ENCODE measurements around the gene HNRNPU. TPM values are rescaled to one million over a fixed set of nuclear protein-coding genes. Genes with fewer than 3 reads are reported as not detected.

HNRNPU gene
- total and polyA plus RNA-seq, 2 experiments from 2014 or later: 422 to 687 TPM

DNA sequence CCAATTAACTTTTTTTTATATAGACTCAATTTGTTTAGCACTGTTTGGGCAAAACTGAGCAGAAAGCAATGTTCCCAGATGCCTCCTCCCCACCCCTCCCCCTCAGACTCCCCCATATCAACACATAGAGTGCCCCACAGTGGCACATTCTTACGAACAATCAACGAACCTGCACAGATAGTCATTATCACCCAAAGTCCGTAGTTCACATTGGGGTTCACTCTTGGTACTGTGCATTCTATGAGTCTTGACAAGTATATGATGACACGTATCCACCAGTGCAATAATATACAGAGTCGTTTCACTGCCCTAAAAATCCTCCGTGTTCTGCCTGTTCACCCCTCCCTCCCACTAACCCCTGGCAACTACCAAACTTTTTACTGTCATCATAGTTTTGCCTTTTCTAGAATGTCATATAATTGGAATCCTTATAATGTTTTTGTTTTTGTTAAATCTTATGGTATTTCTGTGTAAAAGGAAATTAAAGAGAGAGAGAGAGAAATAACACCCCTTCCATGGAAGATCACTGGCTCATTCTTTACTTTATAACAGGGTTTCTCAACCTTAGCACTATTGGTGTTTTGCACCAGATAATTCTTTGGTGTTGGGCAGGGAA lies 37.2 kb upstream of the HNRNPU start (continued):
- TF ChIP-seq, protein P1, sequence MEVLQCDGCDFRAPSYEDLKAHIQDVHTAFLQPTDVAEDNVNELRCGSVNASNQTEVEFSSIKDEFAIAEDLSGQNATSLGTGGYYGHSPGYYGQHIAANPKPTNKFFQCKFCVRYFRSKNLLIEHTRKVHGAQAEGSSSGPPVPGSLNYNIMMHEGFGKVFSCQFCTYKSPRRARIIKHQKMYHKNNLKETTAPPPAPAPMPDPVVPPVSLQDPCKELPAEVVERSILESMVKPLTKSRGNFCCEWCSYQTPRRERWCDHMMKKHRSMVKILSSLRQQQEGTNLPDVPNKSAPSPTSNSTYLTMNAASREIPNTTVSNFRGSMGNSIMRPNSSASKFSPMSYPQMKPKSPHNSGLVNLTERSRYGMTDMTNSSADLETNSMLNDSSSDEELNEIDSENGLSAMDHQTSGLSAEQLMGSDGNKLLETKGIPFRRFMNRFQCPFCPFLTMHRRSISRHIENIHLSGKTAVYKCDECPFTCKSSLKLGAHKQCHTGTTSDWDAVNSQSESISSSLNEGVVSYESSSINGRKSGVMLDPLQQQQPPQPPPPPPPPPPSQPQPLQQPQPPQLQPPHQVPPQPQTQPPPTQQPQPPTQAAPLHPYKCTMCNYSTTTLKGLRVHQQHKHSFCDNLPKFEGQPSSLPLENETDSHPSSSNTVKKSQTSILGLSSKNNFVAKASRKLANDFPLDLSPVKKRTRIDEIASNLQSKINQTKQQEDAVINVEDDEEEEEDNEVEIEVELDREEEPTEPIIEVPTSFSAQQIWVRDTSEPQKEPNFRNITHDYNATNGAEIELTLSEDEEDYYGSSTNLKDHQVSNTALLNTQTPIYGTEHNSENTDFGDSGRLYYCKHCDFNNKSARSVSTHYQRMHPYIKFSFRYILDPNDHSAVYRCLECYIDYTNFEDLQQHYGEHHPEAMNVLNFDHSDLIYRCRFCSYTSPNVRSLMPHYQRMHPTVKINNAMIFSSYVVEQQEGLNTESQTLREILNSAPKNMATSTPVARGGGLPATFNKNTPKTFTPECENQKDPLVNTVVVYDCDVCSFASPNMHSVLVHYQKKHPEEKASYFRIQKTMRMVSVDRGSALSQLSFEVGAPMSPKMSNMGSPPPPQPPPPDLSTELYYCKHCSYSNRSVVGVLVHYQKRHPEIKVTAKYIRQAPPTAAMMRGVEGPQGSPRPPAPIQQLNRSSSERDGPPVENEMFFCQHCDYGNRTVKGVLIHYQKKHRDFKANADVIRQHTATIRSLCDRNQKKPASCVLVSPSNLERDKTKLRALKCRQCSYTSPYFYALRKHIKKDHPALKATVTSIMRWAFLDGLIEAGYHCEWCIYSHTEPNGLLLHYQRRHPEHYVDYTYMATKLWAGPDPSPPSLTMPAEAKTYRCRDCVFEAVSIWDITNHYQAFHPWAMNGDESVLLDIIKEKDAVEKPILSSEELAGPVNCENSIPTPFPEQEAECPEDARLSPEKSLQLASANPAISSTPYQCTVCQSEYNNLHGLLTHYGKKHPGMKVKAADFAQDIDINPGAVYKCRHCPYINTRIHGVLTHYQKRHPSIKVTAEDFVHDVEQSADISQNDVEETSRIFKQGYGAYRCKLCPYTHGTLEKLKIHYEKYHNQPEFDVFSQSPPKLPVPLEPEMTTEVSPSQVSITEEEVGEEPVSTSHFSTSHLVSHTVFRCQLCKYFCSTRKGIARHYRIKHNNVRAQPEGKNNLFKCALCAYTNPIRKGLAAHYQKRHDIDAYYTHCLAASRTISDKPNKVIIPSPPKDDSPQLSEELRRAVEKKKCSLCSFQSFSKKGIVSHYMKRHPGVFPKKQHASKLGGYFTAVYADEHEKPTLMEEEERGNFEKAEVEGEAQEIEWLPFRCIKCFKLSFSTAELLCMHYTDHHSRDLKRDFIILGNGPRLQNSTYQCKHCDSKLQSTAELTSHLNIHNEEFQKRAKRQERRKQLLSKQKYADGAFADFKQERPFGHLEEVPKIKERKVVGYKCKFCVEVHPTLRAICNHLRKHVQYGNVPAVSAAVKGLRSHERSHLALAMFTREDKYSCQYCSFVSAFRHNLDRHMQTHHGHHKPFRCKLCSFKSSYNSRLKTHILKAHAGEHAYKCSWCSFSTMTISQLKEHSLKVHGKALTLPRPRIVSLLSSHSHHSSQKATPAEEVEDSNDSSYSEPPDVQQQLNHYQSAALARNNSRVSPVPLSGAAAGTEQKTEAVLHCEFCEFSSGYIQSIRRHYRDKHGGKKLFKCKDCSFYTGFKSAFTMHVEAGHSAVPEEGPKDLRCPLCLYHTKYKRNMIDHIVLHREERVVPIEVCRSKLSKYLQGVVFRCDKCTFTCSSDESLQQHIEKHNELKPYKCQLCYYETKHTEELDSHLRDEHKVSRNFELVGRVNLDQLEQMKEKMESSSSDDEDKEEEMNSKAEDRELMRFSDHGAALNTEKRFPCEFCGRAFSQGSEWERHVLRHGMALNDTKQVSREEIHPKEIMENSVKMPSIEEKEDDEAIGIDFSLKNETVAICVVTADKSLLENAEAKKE (CRISPR knock-in tag; IDR thresholded peaks at IDR 0.05): no peak

DNA sequence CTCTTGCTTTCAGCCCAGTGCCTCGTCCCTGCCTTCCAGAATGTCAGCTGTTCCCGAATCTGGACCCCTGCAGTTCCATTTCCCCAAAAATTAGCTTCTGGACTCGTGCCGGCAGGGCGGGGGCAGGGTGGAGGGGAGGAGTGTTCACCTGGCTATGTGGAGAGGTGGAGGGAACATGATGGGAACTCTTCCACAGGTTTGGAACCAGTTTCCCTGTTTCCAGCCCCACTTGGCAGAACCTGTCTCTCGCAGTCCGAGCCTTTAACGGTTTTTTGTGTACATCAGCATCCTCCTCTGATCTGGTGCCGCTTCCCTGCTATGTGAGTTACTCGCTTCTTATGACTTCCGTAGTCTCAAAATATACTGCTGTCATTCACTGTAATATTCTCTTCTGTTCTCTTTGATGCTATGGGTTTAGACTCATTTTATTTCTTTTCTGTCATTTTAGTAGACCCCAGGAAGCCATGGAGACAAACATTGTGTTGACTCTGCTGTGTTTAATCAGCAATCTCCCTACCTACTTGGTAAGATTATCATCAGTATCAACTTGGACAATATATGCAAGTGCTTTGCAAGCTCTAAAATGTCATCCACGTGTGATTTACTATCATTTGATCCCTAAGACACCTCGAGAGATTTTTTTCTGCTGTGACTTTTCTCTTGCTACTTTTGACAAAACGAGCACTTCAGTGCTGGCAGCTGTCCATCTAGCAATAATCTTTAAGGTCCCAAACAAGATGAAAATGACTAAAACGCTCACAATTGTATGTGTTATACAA lies 33.3 kb upstream of the HNRNPU start:
- Histone ChIP-seq H3K4me3 (no peak overlapping the region), H3K9me2 (ENCODE audit: insufficient read depth) (no peaks in the 10 kb centered on the region), H3K79me2 (replicated peaks; ENCODE audit: insufficient read depth) (no peaks in the 10 kb centered on the region), H4K20me1 (replicated peaks; ENCODE audit: insufficient read depth) (no peaks in the 10 kb centered on the region), H3F3A (replicated peaks; ENCODE audit: low read depth) (no peaks in the 10 kb centered on the region), H3K4me1 (ENCODE audit: insufficient read depth) (peaks cover 9% of the 10 kb centered on the region), H3K36me3 (ENCODE audit: insufficient read depth) (no peaks in the 10 kb centered on the region), H3K27ac (ENCODE audit: low read depth) (no peak overlapping the region), H3K27me3 (ENCODE audit: insufficient read depth) (no peaks in the 10 kb centered on the region), H2AFZ (peak overlapping the region; percentile 5; the same call in 1 of the 2 replicates), H3K4me2 (no peak overlapping the region)
- DNase-seq (ENCODE audit: low spot score) (no peak), ATAC-seq (no peak)
- Mint-ChIP-seq H3K36me3 (ENCODE audit: low read depth) (no peaks in the 10 kb centered on the region), H3K27me3 (ENCODE audit: insufficient read depth, low read depth, poor library complexity) (no peaks in the 10 kb centered on the region), H3K4me1 (peaks cover 14% of the 10 kb centered on the region), H3K9me3 (no peaks in the 10 kb centered on the region), H3K27ac (no peak overlapping the region), H3K4me3 (no peak overlapping the region)
- no peak for TF ChIP-seq NANOG (IDR thresholded peaks at IDR 0.05; ENCODE audit: borderline replicate concordance)
- TF ChIP-seq, protein P2, sequence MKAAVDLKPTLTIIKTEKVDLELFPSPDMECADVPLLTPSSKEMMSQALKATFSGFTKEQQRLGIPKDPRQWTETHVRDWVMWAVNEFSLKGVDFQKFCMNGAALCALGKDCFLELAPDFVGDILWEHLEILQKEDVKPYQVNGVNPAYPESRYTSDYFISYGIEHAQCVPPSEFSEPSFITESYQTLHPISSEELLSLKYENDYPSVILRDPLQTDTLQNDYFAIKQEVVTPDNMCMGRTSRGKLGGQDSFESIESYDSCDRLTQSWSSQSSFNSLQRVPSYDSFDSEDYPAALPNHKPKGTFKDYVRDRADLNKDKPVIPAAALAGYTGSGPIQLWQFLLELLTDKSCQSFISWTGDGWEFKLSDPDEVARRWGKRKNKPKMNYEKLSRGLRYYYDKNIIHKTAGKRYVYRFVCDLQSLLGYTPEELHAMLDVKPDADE (IDR thresholded peaks at IDR 0.05): no peak
- no peak for TF ChIP-seq ZNF331 (CRISPR knock-in tag; IDR thresholded peaks at IDR 0.05; ENCODE audit: low read depth)
- TF ChIP-seq, protein P3, sequence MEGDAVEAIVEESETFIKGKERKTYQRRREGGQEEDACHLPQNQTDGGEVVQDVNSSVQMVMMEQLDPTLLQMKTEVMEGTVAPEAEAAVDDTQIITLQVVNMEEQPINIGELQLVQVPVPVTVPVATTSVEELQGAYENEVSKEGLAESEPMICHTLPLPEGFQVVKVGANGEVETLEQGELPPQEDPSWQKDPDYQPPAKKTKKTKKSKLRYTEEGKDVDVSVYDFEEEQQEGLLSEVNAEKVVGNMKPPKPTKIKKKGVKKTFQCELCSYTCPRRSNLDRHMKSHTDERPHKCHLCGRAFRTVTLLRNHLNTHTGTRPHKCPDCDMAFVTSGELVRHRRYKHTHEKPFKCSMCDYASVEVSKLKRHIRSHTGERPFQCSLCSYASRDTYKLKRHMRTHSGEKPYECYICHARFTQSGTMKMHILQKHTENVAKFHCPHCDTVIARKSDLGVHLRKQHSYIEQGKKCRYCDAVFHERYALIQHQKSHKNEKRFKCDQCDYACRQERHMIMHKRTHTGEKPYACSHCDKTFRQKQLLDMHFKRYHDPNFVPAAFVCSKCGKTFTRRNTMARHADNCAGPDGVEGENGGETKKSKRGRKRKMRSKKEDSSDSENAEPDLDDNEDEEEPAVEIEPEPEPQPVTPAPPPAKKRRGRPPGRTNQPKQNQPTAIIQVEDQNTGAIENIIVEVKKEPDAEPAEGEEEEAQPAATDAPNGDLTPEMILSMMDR (conservative IDR thresholded peaks at IDR 0.05; ENCODE audit: low read depth in 2 of 2): no peak
- no peak for TF ChIP-seq EZH2phosphoT487 (IDR thresholded peaks at IDR 0.05; ENCODE audit: unreplicated experiment)
- TF ChIP-seq ZNF114 (CRISPR knock-in tag; IDR thresholded peaks at IDR 0.05): no peak
- no peak for TF ChIP-seq STAT1 (IDR thresholded peaks at IDR 0.05; ENCODE audit: unreplicated experiment)
- no peak for TF ChIP-seq EZH2 (IDR thresholded peaks at IDR 0.05; ENCODE audit: low read depth, unreplicated experiment)
- TF ChIP-seq CREB1 (CRISPR knock-in tag; IDR thresholded peaks at IDR 0.05; ENCODE audit: low read depth): no peak
- no peak for TF ChIP-seq POLR2AphosphoS5 (IDR thresholded peaks at IDR 0.05; ENCODE audit: low read depth)
- no peak for TF ChIP-seq JUNB (IDR thresholded peaks at IDR 0.05; ENCODE audit: unreplicated experiment)

All from GM23338 (cell line).